ENCODE measurements around the gene TRIP12. TPM values are rescaled to one million over a fixed set of nuclear protein-coding genes. Genes with fewer than 3 reads are reported as not detected.
A peak's percentile ranks its signal among the peaks of the same experiment; 100 is the strongest.

TRIP12 gene
- total RNA-seq, 1 donor: 335 TPM

GRCh38 chr2:229738024-229738625 lies 183.7 kb downstream of the TRIP12 start:
- TF ChIP-seq CTCF (IDR thresholded peaks at IDR 0.05; ENCODE audit: insufficient read depth, low read depth, low read length): no peak
- DNase-seq (ENCODE audit: low read depth): no peak
- H3K4me3 ChIP-seq (ENCODE audit: low read depth, low read length): no peak overlapping the region

GRCh38 chr2:229734410-229734809 lies 187.4 kb downstream of the TRIP12 start:
- no peak for TF ChIP-seq CTCF (IDR thresholded peaks at IDR 0.05; ENCODE audit: insufficient read depth, low read depth, low read length)
- H3K4me3 ChIP-seq (ENCODE audit: low read depth, low read length): no peak overlapping the region
- DNase-seq (ENCODE audit: low read depth): no peak

GRCh38 chr2:229733611-229734245 lies 188.1 kb downstream of the TRIP12 start:
- peak; percentile 22 for DNase-seq (ENCODE audit: low read depth)

GRCh38 chr2:229732897-229733296 lies 188.9 kb downstream of the TRIP12 start:
- no peak overlapping the region for H3K4me3 ChIP-seq (ENCODE audit: low read depth, low read length)
- DNase-seq (ENCODE audit: low read depth): no peak
- TF ChIP-seq CTCF (IDR thresholded peaks at IDR 0.05; ENCODE audit: insufficient read depth, low read depth, low read length): no peak

More at GRCh38 chr2:229733611-229734245, 188.1 kb downstream of the TRIP12 start:
- no peak for TF ChIP-seq CTCF (IDR thresholded peaks at IDR 0.05; ENCODE audit: insufficient read depth, low read depth, low read length)
- no peak overlapping the region for H3K4me3 ChIP-seq (ENCODE audit: low read depth, low read length)

- peak; percentile 80 for DNase-seq (ENCODE audit: low read depth)
- no peak for TF ChIP-seq CTCF (IDR thresholded peaks at IDR 0.05; ENCODE audit: insufficient read depth, low read depth, low read length)
- no peak overlapping the region for H3K4me3 ChIP-seq (ENCODE audit: low read depth, low read length)
Measured at GRCh38 chr2:229731916-229732315, 189.9 kb downstream of the TRIP12 start.

GRCh38 chr2:229731363-229731762 lies 190.4 kb downstream of the TRIP12 start:
- TF ChIP-seq CTCF (IDR thresholded peaks at IDR 0.05; ENCODE audit: insufficient read depth, low read depth, low read length): no peak
- no peak for DNase-seq (ENCODE audit: low read depth)
- H3K4me3 ChIP-seq (ENCODE audit: low read depth, low read length): no peak overlapping the region
